Measurements from ENCODE around the gene KARS1.

- TF ChIP-seq EZH2 (IDR thresholded peaks at IDR 0.05; ENCODE audit: borderline replicate concordance, insufficient read depth, low read length, poor library complexity, severe bottlenecking): no peak
- no peak for TF ChIP-seq CTCF (IDR thresholded peaks at IDR 0.05; ENCODE audit: poor library complexity, severe bottlenecking)
- TF ChIP-seq EP300 (conservative IDR thresholded peaks at IDR 0.05; ENCODE audit: poor library complexity, severe bottlenecking): no peak
- no peak for TF ChIP-seq RAD21 (conservative IDR thresholded peaks at IDR 0.05)
- TF ChIP-seq POLR2AphosphoS5 (IDR thresholded peaks at IDR 0.05): peak; percentile 81
- TF ChIP-seq SMC3 (conservative IDR thresholded peaks at IDR 0.05; ENCODE audit: poor library complexity): no peak
These were observed 1.0 kb upstream of the KARS1 start for GRCh38 chr16:75648265-75649076.
